ENCODE measurements around the gene RFESD.
"Not testable (repeated sequence)": the region's sequence is repeated elsewhere in the genome, so short reads cannot be mapped to it uniquely, and the experiment has no call there.

RFESD gene

DNA sequence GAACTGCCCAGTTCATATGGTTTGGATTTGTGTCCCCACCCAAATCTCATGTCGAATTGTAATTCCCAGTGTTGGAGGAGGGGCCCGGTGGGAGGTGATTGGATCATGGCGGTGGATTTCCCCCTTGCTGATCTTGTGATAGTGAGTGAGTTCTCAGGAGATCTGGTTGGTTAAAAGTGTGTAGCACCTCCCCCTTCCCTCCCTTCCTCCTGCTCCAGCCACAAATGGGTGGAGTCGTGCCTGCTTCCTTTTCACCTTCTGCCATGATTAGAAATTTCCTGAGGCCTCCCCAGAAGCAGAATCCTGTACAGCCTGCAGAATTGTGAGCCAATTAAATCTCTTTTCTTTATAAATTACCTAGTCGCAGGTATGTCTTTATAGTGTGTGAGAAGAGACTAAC lies 59.6 kb downstream of the RFESD start:
- not testable (repeated sequence) for H3K27ac ChIP-seq (ENCODE audit: low read depth, low read length); H3K9ac ChIP-seq (ENCODE audit: low read length); H3K27me3 ChIP-seq (ENCODE audit: control insufficient read depth, insufficient read depth, low read length); H3K4me3 ChIP-seq (ENCODE audit: low read length); H3K36me3 ChIP-seq (ENCODE audit: control insufficient read depth, insufficient read depth, low read length); H3K4me1 ChIP-seq (ENCODE audit: control insufficient read depth, insufficient read depth, low read length)

GRCh38 chr5:95707055-95707454 lies 60.5 kb downstream of the RFESD start:
- Histone ChIP-seq H3K4me1 (ENCODE audit: control insufficient read depth, insufficient read depth, low read length) (peaks cover 7% of the 10 kb centered on the region), H3K27ac (ENCODE audit: low read depth, low read length) (no peak overlapping the region), H3K36me3 (ENCODE audit: control insufficient read depth, insufficient read depth, low read length) (no peaks in the 10 kb centered on the region), H3K9ac (ENCODE audit: low read length) (no peak overlapping the region), H3K27me3 (ENCODE audit: control insufficient read depth, insufficient read depth, low read length) (no peaks in the 10 kb centered on the region), H3K4me3 (ENCODE audit: low read length) (no peak overlapping the region)
